Adrenal gland (tissue), 12 donors: ENCODE data around the gene FIS1. TPM values are rescaled to one million over a fixed set of nuclear protein-coding genes. Genes with fewer than 3 reads are reported as not detected.

ENCODE experiments used
- DNase-seq, 7 donors: peaks; one replicate each; pipeline ENCODE4 v3.0.0-alpha.2; 2019 to 2020
- H3K27ac ChIP-seq, 5 donors: fragments of 200-600 bp; sonication (generic) in 4 of 5; 1 replicate in 3 of 5; 2 replicates in 2 of 5; pipeline versions ENCODE4 v1.5.1 to v1.8.0; 2016 to 2020; ENCODE audit warnings: mild to moderate bottlenecking in 1 of 5
- H3K27me3 ChIP-seq: fragments of 200-600 bp; 2 replicates; pipeline ENCODE4 v1.8.0; 2021
- H3K36me3 ChIP-seq, 2 donors: fragments of 200-600 bp; replicated peaks in 1 of 2; 1 replicate in 1 of 2; 2 replicates in 1 of 2; pipeline versions ENCODE4 v1.5.1 to v1.8.0; 2018 to 2022
- H3K4me1 ChIP-seq, 2 donors: fragments of 200-600 bp; replicated peaks in 1 of 2; 1 replicate in 1 of 2; 2 replicates in 1 of 2; pipeline versions ENCODE4 v1.5.1 to v1.8.0; 2018 to 2021
- H3K4me3 ChIP-seq, 4 donors: fragments of 200-600 bp; sonication (generic) in 3 of 4; one replicate each; pipeline ENCODE4 v1.5.1; 2016 to 2018
- H3K9me3 ChIP-seq, 3 donors: fragments of 200-600 bp; sonication (generic) in 1 of 3; replicated peaks in 1 of 3; 1 replicate in 2 of 3; 2 replicates in 1 of 3; pipeline versions ENCODE4 v1.5.1 to v1.8.0; 2016 to 2021
- CTCF ChIP-seq, 6 experiments: fragments of 450-650 bp in 4 of 6; fragments of 200-600 bp in 2 of 6; sonication (generic) in 1 of 6; IDR thresholded peaks; 1 replicate in 5 of 6; 2 replicates in 1 of 6; pipeline versions ENCODE4 v1.5.1 to v1.8.0; 2016 to 2021; ENCODE audit warnings: antibody characterized with exemption in 6 of 6, mild to moderate bottlenecking in 2 of 6, moderate library complexity in 1 of 6
- POLR2A ChIP-seq, 2 donors: fragments of 450-650 bp; IDR thresholded peaks; one replicate each; pipeline ENCODE4 v1.6.1; 2017; ENCODE audit warnings: antibody characterized with exemption in 2 of 2, mild to moderate bottlenecking in 2 of 2, moderate library complexity in 1 of 2
- WGBS, 4 donors: extraction: QIAGEN DNeasy Blood & Tissue Kit in 2 of 4; methylation state at CpG; one replicate each; pipeline versions ENCODE4 v1.1.5 to v1.1.7; 2013 to 2017; 5-methylcytosine and 5-hydroxymethylcytosine counted together
- intact Hi-C, 2 donors: fragments of 100-400 bp; cut with DNase I; formaldehyde crosslinking; loops; one replicate each; pipeline versions ENCODE4 v1.14.1 to v1.15.0; 2022 to 2023
- polyA plus RNA-seq, 3 donors: library from polyadenylated mRNA; stranded (reverse); fragments of 200-250 nt in 2 of 3; fragments of 350-450 nt in 1 of 3; fragmentation: Illumina TruSeq in 1 of 3; extraction: RNeasy Lipid Tissue Mini Kit (QIAGEN cat#74804) in 1 of 3; gene quantifications; one replicate each; pipeline ENCODE4 v1.2.3, GENCODE V29; 2013 to 2014
- total RNA-seq, 9 donors: library from RNA; depleted of rRNA in 4 of 9; stranded (reverse); fragments of >200 nt in 4 of 9; fragments of 120-200 nt in 1 of 9; fragmentation: NEBNext Ultra II Directional in 1 of 9; extraction: Animal tissue kit (Norgen Biotek cat#: 25700) in 1 of 9; gene quantifications; one replicate each; pipeline versions ENCODE4 v1.1.0 to v1.2.4, GENCODE V29; 2013 to 2023
- donor health status: healthy with polysubstance abuse.
- donor health status: Bipolar disorder and iron deficiency.
- donor health status: DM: yes; HTN: yes; CAD: no.
- donor health status: DM: no; HTN: no; CAD: no.
- donor health status: DM: no; HTN: no; CAD: no.
- donor health status: DM: yes; HTN: yes; CAD: no.

Gene FIS1
- total and polyA plus RNA-seq, 12 donors = 158 to 439 (median 280) TPM

DNA sequence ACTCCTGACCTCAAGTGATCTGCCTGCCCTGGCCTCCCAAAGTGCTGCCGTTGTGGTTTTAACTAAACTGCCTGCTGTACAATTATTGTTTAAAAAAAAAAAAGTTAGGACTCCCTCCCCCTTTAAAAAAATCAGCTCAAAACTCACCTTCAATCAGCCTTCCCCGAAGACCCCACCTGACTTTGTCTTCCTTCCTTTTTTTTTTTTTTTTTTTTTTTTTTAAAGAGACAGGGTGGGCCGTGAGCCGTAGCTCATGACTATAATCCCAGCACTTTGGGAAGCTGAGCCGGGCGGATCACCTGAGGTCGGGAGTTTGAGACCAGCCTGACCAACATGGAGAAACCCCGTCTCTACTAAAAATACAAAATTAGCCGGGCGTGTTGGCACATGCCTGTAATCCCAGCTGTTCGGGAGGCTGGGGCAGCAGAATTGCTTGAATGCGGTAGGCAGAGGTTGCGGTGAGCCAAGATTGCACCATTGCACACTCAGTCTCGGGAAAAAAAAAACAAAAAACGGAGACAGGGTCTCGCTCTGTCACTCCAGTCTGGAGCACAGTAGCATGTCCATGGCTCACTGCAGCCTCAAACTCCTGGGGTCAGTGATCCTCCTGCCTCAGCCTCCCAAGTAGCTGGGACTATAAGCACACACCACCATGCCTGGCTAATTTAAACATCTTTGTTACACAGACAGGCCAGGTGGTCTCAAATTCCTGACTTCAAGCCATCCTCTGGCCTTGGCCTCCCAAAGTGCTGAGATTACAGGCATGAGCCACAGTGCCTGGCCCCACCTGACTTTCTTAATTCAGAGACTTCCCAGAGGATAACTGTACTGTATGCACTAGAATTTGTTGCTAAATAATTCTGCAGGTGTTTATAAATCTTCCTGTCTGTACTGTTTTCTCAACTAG is 3.2 kb downstream of the FIS1 start:
- TF ChIP-seq POLR2A (IDR thresholded peaks at IDR 0.05) (no peak), CTCF (IDR thresholded peaks at IDR 0.05) (no peak)
- Histone ChIP-seq H3K27ac (no peak overlapping the region), H3K4me3 (no peak overlapping the region), H3K27me3 (no peaks in the 10 kb centered on the region), H3K4me1 (peaks cover 29 to 36% of the 10 kb centered on the region in 2 donors), H3K9me3 (no peaks in the 10 kb centered on the region), H3K36me3 (peaks cover 0 to 27% of the 10 kb centered on the region in 2 donors)
- DNase-seq = no peak
- intact Hi-C loops = no loop called here
- WGBS, 4 donors = 72 to 82% (median 75%) methylated on average over 16 of the region's 16 CpGs

GRCh38 chr7:101241015-101241363 is 3.9 kb downstream of the FIS1 start:
- Histone ChIP-seq H3K36me3 (peaks cover 0 to 27% of the 10 kb centered on the region in 2 donors), H3K9me3 (no peaks in the 10 kb centered on the region), H3K27me3 (no peaks in the 10 kb centered on the region), H3K4me1 (peaks cover 29 to 36% of the 10 kb centered on the region in 2 donors), H3K4me3 (no peak overlapping the region), H3K27ac (no peak overlapping the region)
- WGBS, 4 donors = 75 to 88% (median 81%) methylated on average over 12 of the region's 12 CpGs
- intact Hi-C loops = no loop called here
- no peak for TF ChIP-seq CTCF (IDR thresholded peaks at IDR 0.05)
- no peak for TF ChIP-seq POLR2A (IDR thresholded peaks at IDR 0.05)
- DNase-seq = peak in 1 of 7 donors; percentile 20

DNA sequence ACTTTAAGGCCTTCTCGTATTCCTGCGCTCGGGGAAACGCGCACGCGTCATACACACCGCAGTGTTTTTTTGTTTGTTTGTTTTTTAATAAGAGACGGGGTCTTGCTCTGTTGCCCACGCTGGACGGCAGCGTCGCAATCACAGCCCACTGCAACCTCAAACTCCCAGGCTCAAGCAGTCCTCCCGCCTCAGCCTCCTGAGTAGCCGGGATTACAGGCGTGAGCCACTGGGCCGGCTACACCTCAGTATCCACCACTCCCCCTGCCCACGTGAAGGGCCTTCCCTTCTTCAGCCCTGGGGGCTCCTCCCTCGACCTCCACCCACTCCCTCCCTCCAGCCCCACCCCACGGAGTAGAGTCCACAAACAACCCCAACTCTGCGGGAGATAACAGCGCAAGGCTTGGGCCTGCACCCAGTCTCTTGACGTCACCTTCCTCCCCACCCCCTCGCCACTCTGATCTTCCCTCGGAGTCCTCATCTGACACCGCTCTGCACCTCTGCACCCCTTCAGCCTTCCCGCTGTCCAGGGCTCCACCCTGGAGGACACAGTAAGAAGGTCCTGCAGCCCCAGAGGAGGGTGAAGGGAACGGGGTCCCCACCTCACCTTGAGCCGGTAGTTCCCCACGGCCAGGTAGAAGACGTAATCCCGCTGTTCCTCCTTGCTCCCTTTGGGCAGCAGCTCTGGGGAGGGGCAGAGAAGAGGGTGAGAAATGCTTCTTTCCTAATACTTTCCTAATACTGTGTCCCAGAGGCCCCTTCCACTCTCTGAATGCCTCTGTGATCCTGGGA is 4.5 kb downstream of the FIS1 start:
- TF ChIP-seq CTCF (IDR thresholded peaks at IDR 0.05) = no peak
- no peak for TF ChIP-seq POLR2A (IDR thresholded peaks at IDR 0.05)
- no peak for DNase-seq
- no peak overlapping the region for H3K27ac ChIP-seq

DNA sequence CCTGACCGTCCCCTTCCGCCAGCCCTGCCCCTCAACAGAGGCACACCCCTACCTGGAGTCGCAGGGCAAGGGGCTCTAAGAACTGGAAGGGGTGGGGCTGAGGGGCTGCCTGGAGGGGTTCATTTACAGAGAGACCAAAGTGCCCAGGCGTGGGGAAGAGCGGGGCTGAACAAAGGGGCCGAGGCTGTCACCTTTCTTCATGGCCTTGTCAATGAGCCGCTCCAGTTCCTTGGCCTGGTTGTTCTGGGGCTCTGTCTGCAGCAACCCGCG is 5.0 kb downstream of the FIS1 start:
- 78 to 86% (median 83%) methylated on average over 6 to 9 of the region's 9 CpGs for WGBS, 4 donors
- no peak for DNase-seq
- Histone ChIP-seq H3K27me3 (no peaks in the 10 kb centered on the region), H3K4me1 (peaks cover 25 to 28% of the 10 kb centered on the region in 2 donors), H3K36me3 (peaks cover 0 to 27% of the 10 kb centered on the region in 2 donors), H3K4me3 (no peak overlapping the region), H3K27ac (peak overlapping the region in 4 of 5 donors; percentile 4 to 88 (median 56)), H3K9me3 (no peaks in the 10 kb centered on the region)
- intact Hi-C loops = no loop called here
- TF ChIP-seq POLR2A (IDR thresholded peaks at IDR 0.05) (no peak), CTCF (IDR thresholded peaks at IDR 0.05) (no peak)

More for the DNA sequence above, 4.5 kb downstream of the FIS1 start:
- no peak overlapping the region for H3K4me3 ChIP-seq
- peaks cover 0 to 27% of the 10 kb centered on the region in 2 donors for H3K36me3 ChIP-seq
- intact Hi-C loops = no loop called here
- no peaks in the 10 kb centered on the region for H3K27me3 ChIP-seq
- H3K9me3 ChIP-seq = no peaks in the 10 kb centered on the region
- peaks cover 29 to 30% of the 10 kb centered on the region in 2 donors for H3K4me1 ChIP-seq
- WGBS, 4 donors = 88 to 90% (median 89%) methylated on average over 32 of the region's 32 CpGs
